Measurements from ENCODE around the gene GP1BB. TPM values are rescaled to one million over a fixed set of nuclear protein-coding genes. Genes with fewer than 3 reads are reported as not detected.
"Not testable (repeated sequence)": the region's sequence is repeated elsewhere in the genome, so short reads cannot be mapped to it uniquely, and the experiment has no call there.

GP1BB gene
- total RNA-seq = 6.4 TPM
- polyA plus RNA-seq = not detected

GRCh38 chr22:19723232-19723982 lies at the start of gene GP1BB:
Gene GP1BB, plus strand, starts transcription at chr22:19723539. Its CDS starts 31 bp downstream, at chr22:19723570.
- DNase-seq (peak in 1 of 3 donors; percentile 43), ATAC-seq (ENCODE audit: low read depth in 2 of 2) (peak; percentile 45 to 48)
- H3K27me3 Mint-ChIP-seq = peaks cover 46% of the 10 kb centered on the region
- H3K27ac Mint-ChIP-seq = peak within 1 kb of the TSS in 1 of 3 donors; percentile 38
- H3K9me3 ChIP-seq (ENCODE audit: control insufficient read depth in 2 of 2, low read length in 2 of 2) = no peaks in the 10 kb centered on the region
- peaks cover 5% of the 10 kb centered on the region for H3K27me3 ChIP-seq (ENCODE audit: control insufficient read depth, insufficient read depth, low read length)
- peaks cover 0 to 28% (median under 1%) of the 10 kb centered on the region in 4 donors for H3K4me1 Mint-ChIP-seq
- H3K36me3 ChIP-seq (ENCODE audit: control insufficient read depth, insufficient read depth, low read length) = no peaks in the 10 kb centered on the region
- H3K4me1 ChIP-seq (ENCODE audit: control insufficient read depth, insufficient read depth, low read length, poor library complexity, severe bottlenecking) = peaks cover 24% of the 10 kb centered on the region
- no peak within 1 kb of the TSS for H3K27ac ChIP-seq (ENCODE audit: insufficient read depth, low read length, poor library complexity, severe bottlenecking)
- H3K4me3 Mint-ChIP-seq = peak within 1 kb of the TSS in 3 of 4 donors; percentile 38 to 76 (median 61)
- H3K9me3 Mint-ChIP-seq = no peaks in the 10 kb centered on the region
- no peak within 1 kb of the TSS for H3K4me3 ChIP-seq (ENCODE audit: low read depth, low read length)
- H3K36me3 Mint-ChIP-seq = no peaks in the 10 kb centered on the region

- Histone ChIP-seq H3K9me3 (ENCODE audit: control insufficient read depth in 2 of 2, low read length in 2 of 2) (no peaks in the 10 kb centered on the region), H3K36me3 (ENCODE audit: control insufficient read depth, insufficient read depth, low read length) (no peaks in the 10 kb centered on the region), H3K27ac (ENCODE audit: insufficient read depth, low read length, poor library complexity, severe bottlenecking) (no peak overlapping the region), H3K4me1 (ENCODE audit: control insufficient read depth, insufficient read depth, low read length, poor library complexity, severe bottlenecking) (no peaks in the 10 kb centered on the region), H3K27me3 (ENCODE audit: control insufficient read depth, insufficient read depth, low read length) (peaks cover 10% of the 10 kb centered on the region), H3K4me3 (ENCODE audit: low read depth, low read length) (no peak overlapping the region)
- peaks cover 3% of the 10 kb centered on the region for H3K36me3 Mint-ChIP-seq
- ATAC-seq (ENCODE audit: low read depth in 2 of 2) (no peak), DNase-seq (no peak)
- peaks cover 16% of the 10 kb centered on the region for H3K27me3 Mint-ChIP-seq
- no peaks in the 10 kb centered on the region for H3K4me1 Mint-ChIP-seq
- no peak overlapping the region for H3K4me3 Mint-ChIP-seq
- H3K27ac Mint-ChIP-seq = no peak overlapping the region
- H3K9me3 Mint-ChIP-seq = no peaks in the 10 kb centered on the region
Measured at GRCh38 chr22:19673660-19674059, 49.7 kb upstream of the GP1BB start.

- no peak overlapping the region for H3K27ac ChIP-seq (ENCODE audit: insufficient read depth, low read length, poor library complexity, severe bottlenecking)
- Mint-ChIP-seq H3K4me3 (no peak overlapping the region), H3K27ac (no peak overlapping the region), H3K27me3 (peaks cover 16% of the 10 kb centered on the region), H3K36me3 (peaks cover 3% of the 10 kb centered on the region), H3K4me1 (no peaks in the 10 kb centered on the region), H3K9me3 (no peaks in the 10 kb centered on the region)
- DNase-seq (no peak), ATAC-seq (ENCODE audit: low read depth in 2 of 2) (no peak)
- no peak overlapping the region for H3K4me3 ChIP-seq (ENCODE audit: low read depth, low read length)
- peaks cover 10% of the 10 kb centered on the region for H3K27me3 ChIP-seq (ENCODE audit: control insufficient read depth, insufficient read depth, low read length)
- no peaks in the 10 kb centered on the region for H3K4me1 ChIP-seq (ENCODE audit: control insufficient read depth, insufficient read depth, low read length, poor library complexity, severe bottlenecking)
- H3K9me3 ChIP-seq (ENCODE audit: control insufficient read depth in 2 of 2, low read length in 2 of 2) = no peaks in the 10 kb centered on the region
- H3K36me3 ChIP-seq (ENCODE audit: control insufficient read depth, insufficient read depth, low read length) = no peaks in the 10 kb centered on the region
Measured at GRCh38 chr22:19674129-19674928, 49.0 kb upstream of the GP1BB start.

- DNase-seq = no peak
- Histone ChIP-seq H3K4me1 (ENCODE audit: control insufficient read depth, insufficient read depth, low read length, poor library complexity, severe bottlenecking) (no peaks in the 10 kb centered on the region), H3K9me3 (ENCODE audit: control insufficient read depth in 2 of 2, low read length in 2 of 2) (no peaks in the 10 kb centered on the region), H3K36me3 (ENCODE audit: control insufficient read depth, insufficient read depth, low read length) (no peaks in the 10 kb centered on the region), H3K4me3 (ENCODE audit: low read depth, low read length) (no peak overlapping the region), H3K27ac (ENCODE audit: insufficient read depth, low read length, poor library complexity, severe bottlenecking) (no peak overlapping the region), H3K27me3 (ENCODE audit: control insufficient read depth, insufficient read depth, low read length) (peaks cover 12% of the 10 kb centered on the region)
- no peak overlapping the region for H3K27ac Mint-ChIP-seq
- ATAC-seq (ENCODE audit: low read depth in 2 of 2) = no peak
- no peaks in the 10 kb centered on the region for H3K4me1 Mint-ChIP-seq
- H3K36me3 Mint-ChIP-seq = peaks cover 3% of the 10 kb centered on the region
- peaks cover 19% of the 10 kb centered on the region for H3K27me3 Mint-ChIP-seq
- H3K9me3 Mint-ChIP-seq = no peaks in the 10 kb centered on the region
- H3K4me3 Mint-ChIP-seq = no peak overlapping the region
Measured at GRCh38 chr22:19674929-19675253, 48.4 kb upstream of the GP1BB start.

- Mint-ChIP-seq H3K4me3 (no peak overlapping the region), H3K36me3 (peaks cover 3% of the 10 kb centered on the region), H3K4me1 (no peaks in the 10 kb centered on the region), H3K9me3 (no peaks in the 10 kb centered on the region), H3K27ac (no peak overlapping the region), H3K27me3 (peaks cover 21% of the 10 kb centered on the region)
- no peak for ATAC-seq (ENCODE audit: low read depth in 2 of 2)
- H3K4me1 ChIP-seq (ENCODE audit: control insufficient read depth, insufficient read depth, low read length, poor library complexity, severe bottlenecking) = no peaks in the 10 kb centered on the region
- H3K9me3 ChIP-seq (ENCODE audit: control insufficient read depth in 2 of 2, low read length in 2 of 2) = no peaks in the 10 kb centered on the region
- H3K27me3 ChIP-seq (ENCODE audit: control insufficient read depth, insufficient read depth, low read length) = peaks cover 12% of the 10 kb centered on the region
- no peaks in the 10 kb centered on the region for H3K36me3 ChIP-seq (ENCODE audit: control insufficient read depth, insufficient read depth, low read length)
- H3K4me3 ChIP-seq (ENCODE audit: low read depth, low read length) = no peak overlapping the region
- DNase-seq = no peak
- no peak overlapping the region for H3K27ac ChIP-seq (ENCODE audit: insufficient read depth, low read length, poor library complexity, severe bottlenecking)
Measured at GRCh38 chr22:19675428-19675827, 47.9 kb upstream of the GP1BB start.

GRCh38 chr22:19676437-19676836 lies 46.9 kb upstream of the GP1BB start:
- not testable (repeated sequence) for H3K27ac Mint-ChIP-seq; H3K9me3 Mint-ChIP-seq; H3K36me3 ChIP-seq (ENCODE audit: control insufficient read depth, insufficient read depth, low read length); H3K36me3 Mint-ChIP-seq; ATAC-seq (ENCODE audit: low read depth in 2 of 2); H3K4me1 ChIP-seq (ENCODE audit: control insufficient read depth, insufficient read depth, low read length, poor library complexity, severe bottlenecking); H3K27me3 ChIP-seq (ENCODE audit: control insufficient read depth, insufficient read depth, low read length); H3K9me3 ChIP-seq (ENCODE audit: control insufficient read depth in 2 of 2, low read length in 2 of 2); H3K27ac ChIP-seq (ENCODE audit: insufficient read depth, low read length, poor library complexity, severe bottlenecking); H3K4me1 Mint-ChIP-seq; H3K4me3 ChIP-seq (ENCODE audit: low read depth, low read length); DNase-seq; H3K4me3 Mint-ChIP-seq
- peaks cover 25% of the 10 kb centered on the region for H3K27me3 Mint-ChIP-seq

- H3K4me3 Mint-ChIP-seq = peak overlapping the region in 1 of 4 donors; percentile 51
Measured at GRCh38 chr22:19678949-19679521, 44.3 kb upstream of the GP1BB start.

More at GRCh38 chr22:19678949-19679521, 44.3 kb upstream of the GP1BB start:
- no peak for ATAC-seq (ENCODE audit: low read depth in 2 of 2)
- Histone ChIP-seq H3K27ac (ENCODE audit: insufficient read depth, low read length, poor library complexity, severe bottlenecking) (no peak overlapping the region), H3K4me3 (ENCODE audit: low read depth, low read length) (no peak overlapping the region), H3K36me3 (ENCODE audit: control insufficient read depth, insufficient read depth, low read length) (no peaks in the 10 kb centered on the region), H3K27me3 (ENCODE audit: control insufficient read depth, insufficient read depth, low read length) (peaks cover 5% of the 10 kb centered on the region), H3K4me1 (ENCODE audit: control insufficient read depth, insufficient read depth, low read length, poor library complexity, severe bottlenecking) (no peaks in the 10 kb centered on the region), H3K9me3 (ENCODE audit: control insufficient read depth in 2 of 2, low read length in 2 of 2) (no peaks in the 10 kb centered on the region)
- no peaks in the 10 kb centered on the region for H3K9me3 Mint-ChIP-seq
- DNase-seq = no peak
- H3K36me3 Mint-ChIP-seq = peaks cover 3% of the 10 kb centered on the region
- H3K27ac Mint-ChIP-seq = no peak overlapping the region
- no peaks in the 10 kb centered on the region for H3K4me1 Mint-ChIP-seq
- peaks cover 12% of the 10 kb centered on the region for H3K27me3 Mint-ChIP-seq
